Endothelial cell of umbilical vein (primary cell): Measurements from ENCODE around the gene TEX44.

Source experiments
- CTCF ChIP-seq, 2 donors: IDR thresholded peaks; 1 replicate in 1 of 2; 2 replicates in 1 of 2; pipeline ENCODE4 v1.5.1; 2011; ENCODE audit warnings: low read length in 2 of 2, mild to moderate bottlenecking in 2 of 2, moderate library complexity in 2 of 2, control low read depth in 1 of 2, inconsistent platforms in 1 of 2, low read depth in 1 of 2; ENCODE audit not compliant: insufficient read depth in 1 of 2; ENCODE audit errors: extremely low read depth in 1 of 2
- EZH2 ChIP-seq: IDR thresholded peaks from 2 replicates; pipeline ENCODE4 v1.6.1; 2012; ENCODE audit warnings: borderline replicate concordance, low read depth, mild to moderate bottlenecking, moderate library complexity, low read length, inconsistent platforms; ENCODE audit not compliant: severe bottlenecking
- FOS ChIP-seq: IDR thresholded peaks from 2 replicates; pipeline ENCODE4 v1.6.1; 2011; ENCODE audit warnings: mild to moderate bottlenecking, low read length, moderate library complexity, borderline replicate concordance; ENCODE audit not compliant: insufficient read depth
- JUN ChIP-seq: IDR thresholded peaks from 2 replicates; pipeline ENCODE4 v1.6.1; 2011; ENCODE audit warnings: borderline replicate concordance, low read depth; ENCODE audit not compliant: insufficient read length, insufficient read depth
- MAX ChIP-seq: IDR thresholded peaks from 2 replicates; pipeline ENCODE4 v1.6.1; 2011; ENCODE audit not compliant: insufficient read depth, insufficient read length
- POLR2A ChIP-seq: IDR thresholded peaks from 2 replicates; pipeline ENCODE4 v1.6.1; 2012; ENCODE audit warnings: low read depth, mild to moderate bottlenecking, control low read depth, low read length
- POLR2AphosphoS5 ChIP-seq: IDR thresholded peaks from 2 replicates; pipeline ENCODE4 v1.6.1; 2012; ENCODE audit warnings: low read depth, mild to moderate bottlenecking, control low read depth, low read length, moderate library complexity; ENCODE audit not compliant: insufficient read depth

- no peak for TF ChIP-seq CTCF (IDR thresholded peaks at IDR 0.05; ENCODE audit: extremely low read depth in 1 of 2, insufficient read depth in 1 of 2, low read depth in 1 of 2, low read length in 2 of 2)
- TF ChIP-seq EZH2, result no peak
- TF ChIP-seq FOS, result no peak
- no peak for TF ChIP-seq POLR2A
- no peak for TF ChIP-seq POLR2AphosphoS5
- no peak for TF ChIP-seq JUN
- no peak for TF ChIP-seq MAX
Measured at GRCh38 chr2:231617059-231617926, 24.6 kb downstream of the TEX44 start.
